ENCODE data around the gene PACS2. TPM values are rescaled to one million over a fixed set of nuclear protein-coding genes. Genes with fewer than 3 reads are reported as not detected.
"Not testable (repeated sequence)": the region's sequence is repeated elsewhere in the genome, so short reads cannot be mapped to it uniquely, and the experiment has no call there.

Gene PACS2
- total and polyA plus RNA-seq, 4 experiments from 2014 or later = 1.9 to 76.6 (median 39.3) TPM

DNA sequence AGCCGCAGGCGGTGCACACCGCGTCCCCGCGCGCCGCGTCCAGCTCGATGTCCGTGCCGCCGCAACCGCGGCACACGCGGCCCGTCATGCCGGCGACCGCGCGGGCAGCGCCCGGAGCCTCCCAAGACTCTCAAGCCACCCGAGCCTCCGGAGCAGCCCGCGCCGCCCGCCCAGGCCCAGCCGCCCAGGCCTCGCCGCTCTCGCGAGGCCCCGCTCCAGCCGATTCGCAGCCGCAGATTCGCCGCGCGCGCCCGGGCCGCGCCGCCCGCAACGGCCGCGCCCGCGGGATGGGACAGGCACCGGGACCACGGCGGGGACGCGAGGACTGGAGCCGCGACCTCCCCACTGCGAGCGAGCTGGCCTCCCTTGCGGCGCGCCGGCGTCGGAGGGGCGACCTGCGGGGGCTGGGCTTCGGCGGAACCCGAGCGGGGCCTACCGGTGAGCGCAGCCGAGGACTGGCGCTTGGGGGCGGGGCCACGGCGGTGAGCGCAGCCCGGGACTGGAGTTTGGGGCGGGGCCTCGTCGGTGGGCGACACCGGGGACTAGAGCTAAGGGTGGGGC is 13.9 kb upstream of the PACS2 start, which contains the start of gene BRF1:
TSS of gene BRF1 (minus strand) at position 460 of the 561 bp plus-strand sequence. CDS start at position 88, 372 bp downstream.
- peak within 1 kb of the TSS; percentile 65 to 80 for H3K4me3 ChIP-seq (ENCODE audit: low read length in 2 of 2)
- DNase-seq = peak; percentile 97 to 99 (median 98)
- Mint-ChIP-seq H3K9me3 (peaks cover 0 to 3% (median 0%) of the 10 kb centered on the region in 8 donors), H3K27me3 (no peaks in the 10 kb centered on the region), H3K4me1 (peaks cover 22 to 45% (median 30%) of the 10 kb centered on the region in 4 donors), H3K36me3 (peaks cover 0 to 3% of the 10 kb centered on the region in 2 donors), H3K4me3 (peak within 1 kb of the TSS; percentile 88 to 95 (median 90)), H3K27ac (peak within 1 kb of the TSS; percentile 80 to 98 (median 95))
- intact Hi-C loops (cut with micrococcal nuclease) = loop anchor here (1.0 to 5.0 kb wide), 9 partner anchors 14 to 279 kb away; partner anchors contain the start of genes BTBD6, CDCA4, NUDT14 and PACS2
- H3K4me1 ChIP-seq (ENCODE audit: insufficient read depth, low read length) = peaks cover 20% of the 10 kb centered on the region
- ChIA-PET POLR2A (ENCODE audit: partially characterized antibody) (interaction anchor here (0.6 to 3.8 kb wide), 28 partner anchors 9 to 548 kb away, joined by 3 to 136 read pairs (median 4); partner anchors contain the start of genes BTBD6, CDCA4, CRIP1 and GPR132), CTCF (ENCODE audit: partially characterized antibody) (interaction anchor here (0.8 to 1.5 kb wide), 6 partner anchors 10 to 52 kb away, joined by 3 to 11 read pairs (median 3); partner anchors contain the start of gene PACS2)
- H3K36me3 ChIP-seq (ENCODE audit: insufficient read depth, low read length) = no peaks in the 10 kb centered on the region
- H3K27ac ChIP-seq (ENCODE audit: low read depth, low read length) = peak within 1 kb of the TSS; percentile 63
- no peaks in the 10 kb centered on the region for H3K9me3 ChIP-seq (ENCODE audit: control insufficient read depth in 1 of 2, low read length in 2 of 2)
- H3K27me3 ChIP-seq (ENCODE audit: insufficient read depth, low read length) = no peaks in the 10 kb centered on the region

- peak overlapping the region; percentile 42 to 80 for H3K4me3 ChIP-seq (ENCODE audit: low read length in 2 of 2)
- peaks cover 22 to 48% (median 30%) of the 10 kb centered on the region in 4 donors for H3K4me1 Mint-ChIP-seq
Observed at GRCh38 chr14:105301103-105301914, 13.2 kb upstream of the PACS2 start.

GRCh38 chr14:105301915-105302249 is 12.7 kb upstream of the PACS2 start:
- Histone ChIP-seq H3K4me3 (ENCODE audit: low read length in 2 of 2) (peak overlapping the region in 1 of 2 donors; percentile 80), H3K4me1 (ENCODE audit: insufficient read depth, low read length) (peaks cover 24% of the 10 kb centered on the region), H3K27ac (ENCODE audit: low read depth, low read length) (peak overlapping the region; percentile 63)
- peak overlapping the region; percentile 80 to 97 (median 94) for H3K27ac Mint-ChIP-seq
- not testable (repeated sequence) for H3K27me3 Mint-ChIP-seq; H3K36me3 ChIP-seq (ENCODE audit: insufficient read depth, low read length); H3K9me3 ChIP-seq (ENCODE audit: control insufficient read depth in 1 of 2, low read length in 2 of 2); H3K27me3 ChIP-seq (ENCODE audit: insufficient read depth, low read length); H3K36me3 Mint-ChIP-seq; H3K9me3 Mint-ChIP-seq
- peaks cover 22 to 47% (median 30%) of the 10 kb centered on the region in 4 donors for H3K4me1 Mint-ChIP-seq
- ChIA-PET POLR2A (ENCODE audit: partially characterized antibody) (interaction anchor here (1.0 to 3.8 kb wide), 7 partner anchors 9 to 237 kb away, joined by 3 to 136 read pairs (median 9); partner anchors contain the start of genes GPR132 and PACS2), CTCF (ENCODE audit: partially characterized antibody) (interaction anchor here (0.7 to 1.5 kb wide), 2 partner anchors 10 to 108 kb away, joined by 4 read pairs; no protein-coding TSS in a partner anchor)
- peak in 2 of 5 donors; percentile 21 to 28 for DNase-seq
- intact Hi-C loops (cut with micrococcal nuclease) = loop anchor here (1.0 to 5.0 kb wide), 8 partner anchors 12 to 281 kb away; partner anchors contain the start of genes BTBD6, CDCA4, NUDT14 and PACS2
- peak overlapping the region; percentile 85 to 95 (median 90) for H3K4me3 Mint-ChIP-seq

More at GRCh38 chr14:105301103-105301914, 13.2 kb upstream of the PACS2 start:
- H3K36me3 Mint-ChIP-seq = peaks cover 0 to 3% of the 10 kb centered on the region in 2 donors
- Histone ChIP-seq H3K27me3 (ENCODE audit: insufficient read depth, low read length) (no peaks in the 10 kb centered on the region), H3K27ac (ENCODE audit: low read depth, low read length) (peak overlapping the region; percentile 63), H3K4me1 (ENCODE audit: insufficient read depth, low read length) (peaks cover 24% of the 10 kb centered on the region), H3K36me3 (ENCODE audit: insufficient read depth, low read length) (no peaks in the 10 kb centered on the region), H3K9me3 (ENCODE audit: control insufficient read depth in 1 of 2, low read length in 2 of 2) (no peaks in the 10 kb centered on the region)
- peak overlapping the region; percentile 80 to 98 (median 95) for H3K27ac Mint-ChIP-seq
- H3K27me3 Mint-ChIP-seq = no peaks in the 10 kb centered on the region
- H3K9me3 Mint-ChIP-seq = peaks cover 0 to 3% (median 0%) of the 10 kb centered on the region in 8 donors
- H3K4me3 Mint-ChIP-seq = peak overlapping the region; percentile 88 to 95 (median 90)
- POLR2A ChIA-PET (ENCODE audit: partially characterized antibody) = interaction anchor here (0.6 to 3.8 kb wide), 29 partner anchors 10 to 549 kb away, joined by 3 to 136 read pairs (median 4); partner anchors contain the start of genes BTBD6, CDCA4, CRIP1 and GPR132
- CTCF ChIA-PET (ENCODE audit: partially characterized antibody) = interaction anchor here (0.5 to 1.5 kb wide), 9 partner anchors 10 to 108 kb away, joined by 3 to 11 read pairs (median 3); partner anchors contain the start of genes BTBD6 and PACS2
- peak; percentile 93 to 96 (median 94) for DNase-seq
- intact Hi-C loops (cut with micrococcal nuclease) = loop anchor here (1.0 to 5.0 kb wide), 8 partner anchors 13 to 280 kb away; partner anchors contain the start of genes BTBD6, CDCA4, NUDT14 and PACS2

- no peak overlapping the region for H3K27ac ChIP-seq (ENCODE audit: low read depth, low read length)
- POLR2A ChIA-PET (ENCODE audit: partially characterized antibody) = no interaction called here
- Mint-ChIP-seq H3K4me3 (peak overlapping the region in 1 of 8 donors; percentile 39), H3K4me1 (peaks cover 18 to 34% (median 26%) of the 10 kb centered on the region in 4 donors), H3K36me3 (peaks cover 3 to 5% of the 10 kb centered on the region in 2 donors), H3K9me3 (peaks cover 0 to 3% (median 0%) of the 10 kb centered on the region in 8 donors), H3K27me3 (no peaks in the 10 kb centered on the region), H3K27ac (peak overlapping the region in 4 of 7 donors; percentile 22 to 80 (median 30))
- H3K27me3 ChIP-seq (ENCODE audit: insufficient read depth, low read length) = no peaks in the 10 kb centered on the region
- H3K4me1 ChIP-seq (ENCODE audit: insufficient read depth, low read length) = peaks cover 22% of the 10 kb centered on the region
- H3K36me3 ChIP-seq (ENCODE audit: insufficient read depth, low read length) = no peaks in the 10 kb centered on the region
- CTCF ChIA-PET (ENCODE audit: partially characterized antibody) = no interaction called here
- H3K4me3 ChIP-seq (ENCODE audit: low read length in 2 of 2) = no peak overlapping the region
- no peak for DNase-seq
- intact Hi-C loops (cut with micrococcal nuclease) = loop anchor here (5.0 kb wide), 1 partner anchor 122 kb away; the partner anchor contains the start of gene NUDT14
- H3K9me3 ChIP-seq (ENCODE audit: control insufficient read depth in 1 of 2, low read length in 2 of 2) = no peaks in the 10 kb centered on the region
Observed at GRCh38 chr14:105303949-105304348, 10.6 kb upstream of the PACS2 start.

GRCh38 chr14:105304565-105304964 is 10.0 kb upstream of the PACS2 start:
- Mint-ChIP-seq H3K4me1 (peaks cover 15 to 28% (median 22%) of the 10 kb centered on the region in 4 donors), H3K27me3 (no peaks in the 10 kb centered on the region), H3K27ac (peak overlapping the region in 3 of 7 donors; percentile 23 to 73 (median 64)), H3K4me3 (no peak overlapping the region), H3K9me3 (peaks cover 0 to 3% (median 0%) of the 10 kb centered on the region in 8 donors), H3K36me3 (peaks cover 3 to 5% of the 10 kb centered on the region in 2 donors)
- no peaks in the 10 kb centered on the region for H3K9me3 ChIP-seq (ENCODE audit: control insufficient read depth in 1 of 2, low read length in 2 of 2)
- ChIA-PET POLR2A (ENCODE audit: partially characterized antibody) (interaction anchor here (1.6 kb wide), 1 partner anchor 10 kb away, joined by 7 read pairs; the partner anchor contains the start of gene PACS2), CTCF (ENCODE audit: partially characterized antibody) (no interaction called here)
- H3K36me3 ChIP-seq (ENCODE audit: insufficient read depth, low read length) = no peaks in the 10 kb centered on the region
- H3K4me3 ChIP-seq (ENCODE audit: low read length in 2 of 2) = no peak overlapping the region
- intact Hi-C loops (cut with micrococcal nuclease) = loop anchor here (5.0 kb wide), 1 partner anchor 122 kb away; the partner anchor contains the start of gene NUDT14
- H3K27me3 ChIP-seq (ENCODE audit: insufficient read depth, low read length) = no peaks in the 10 kb centered on the region
- no peak overlapping the region for H3K27ac ChIP-seq (ENCODE audit: low read depth, low read length)
- DNase-seq = no peak
- H3K4me1 ChIP-seq (ENCODE audit: insufficient read depth, low read length) = peaks cover 16% of the 10 kb centered on the region

GRCh38 chr14:105305345-105305744 is 9.2 kb upstream of the PACS2 start:
- H3K27me3 Mint-ChIP-seq = no peaks in the 10 kb centered on the region
- ChIA-PET CTCF (ENCODE audit: partially characterized antibody) (no interaction called here), POLR2A (ENCODE audit: partially characterized antibody) (interaction anchor here (1.6 kb wide), 1 partner anchor 9 kb away, joined by 7 read pairs; the partner anchor contains the start of gene PACS2)
- H3K36me3 ChIP-seq (ENCODE audit: insufficient read depth, low read length) = no peaks in the 10 kb centered on the region
- intact Hi-C loops (cut with micrococcal nuclease) = no loop called here
- no peak overlapping the region for H3K4me3 ChIP-seq (ENCODE audit: low read length in 2 of 2)
- no peak for DNase-seq
- peaks cover 0 to 3% (median 0%) of the 10 kb centered on the region in 8 donors for H3K9me3 Mint-ChIP-seq
- peak overlapping the region; percentile 62 to 90 (median 81) for H3K27ac Mint-ChIP-seq
- peak overlapping the region in 2 of 8 donors; percentile 38 to 44 for H3K4me3 Mint-ChIP-seq
- H3K9me3 ChIP-seq (ENCODE audit: control insufficient read depth in 1 of 2, low read length in 2 of 2) = no peaks in the 10 kb centered on the region
- H3K27ac ChIP-seq (ENCODE audit: low read depth, low read length) = no peak overlapping the region
- H3K4me1 Mint-ChIP-seq = peaks cover 11 to 23% (median 17%) of the 10 kb centered on the region in 4 donors
- no peaks in the 10 kb centered on the region for H3K27me3 ChIP-seq (ENCODE audit: insufficient read depth, low read length)
- peaks cover 3 to 5% of the 10 kb centered on the region in 2 donors for H3K36me3 Mint-ChIP-seq
- H3K4me1 ChIP-seq (ENCODE audit: insufficient read depth, low read length) = peaks cover 10% of the 10 kb centered on the region

All from CD4-positive, alpha-beta memory T cell (primary cell).